Adipocyte (in vitro differentiated cells): Measurements from ENCODE around the gene HSD17B14.
A peak's percentile ranks its signal among the peaks of the same experiment; 100 is the strongest.
"Not testable (repeated sequence)": the region's sequence is repeated elsewhere in the genome, so short reads cannot be mapped to it uniquely, and the experiment has no call there.

Experiments
- DNase-seq: peaks from one replicate; pipeline ENCODE4 v3.0.0-alpha.2; 2015; ENCODE audit warnings: low read depth
- H3K27me3 ChIP-seq: replicated peaks from 2 replicates; pipeline ENCODE4 v1.7.0; 2013; ENCODE audit warnings: mild to moderate bottlenecking, low read length, moderate library complexity; ENCODE audit not compliant: control insufficient read depth, insufficient read depth
- H3K36me3 ChIP-seq: 2 replicates; pipeline ENCODE4 v1.7.0; 2013; ENCODE audit warnings: low read length, mild to moderate bottlenecking, moderate library complexity; ENCODE audit not compliant: control insufficient read depth, insufficient read depth, severe bottlenecking
- H3K4me1 ChIP-seq: 2 replicates; pipeline ENCODE4 v1.7.0; 2013; ENCODE audit warnings: mild to moderate bottlenecking, low read length, moderate library complexity; ENCODE audit not compliant: control insufficient read depth, insufficient read depth
- H3K4me3 ChIP-seq: 2 replicates; pipeline ENCODE4 v1.7.0; 2013; ENCODE audit warnings: mild to moderate bottlenecking, low read length, moderate library complexity
- H3K9ac ChIP-seq: 2 replicates; pipeline ENCODE4 v1.7.0; 2013; ENCODE audit warnings: mild to moderate bottlenecking, low read length, moderate library complexity
- H3K9me3 ChIP-seq: 2 replicates; pipeline ENCODE4 v1.7.0; 2013; ENCODE audit warnings: mild to moderate bottlenecking, low read length, moderate library complexity; ENCODE audit not compliant: control insufficient read depth

Gene HSD17B14

GRCh38 chr19:48836089-48837017 is at the start of gene HSD17B14:
HSD17B14 (minus strand) TSS chr19:48836491; CDS start chr19:48836411, 80 bp downstream.
- DNase-seq, result peak; percentile 58

DNA sequence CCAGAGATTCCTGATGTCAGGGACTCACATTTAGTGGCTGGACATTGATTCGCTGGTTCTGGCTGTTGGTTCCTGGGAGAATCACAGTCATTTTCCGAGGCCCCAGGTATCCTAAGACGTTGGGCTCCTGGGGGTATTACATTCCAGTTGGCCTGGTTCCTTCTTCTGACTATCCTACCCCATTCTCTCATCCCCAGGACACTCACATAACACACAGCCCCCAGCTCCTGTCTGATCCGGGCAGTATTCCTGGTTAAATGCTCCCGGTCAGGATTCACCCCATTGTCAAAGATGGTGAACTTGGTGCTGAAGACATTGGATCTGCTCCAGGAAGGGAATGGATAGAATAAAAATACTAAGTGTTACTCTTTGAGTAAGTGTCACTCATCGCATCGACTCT is 47.4 kb upstream of the HSD17B14 start:
- Histone ChIP-seq H3K9me3 (peaks cover 7% of the 10 kb centered on the region), H3K27me3 (no peaks in the 10 kb centered on the region), H3K36me3 (no peaks in the 10 kb centered on the region), H3K4me1 (peaks cover 5% of the 10 kb centered on the region), H3K9ac (no peak overlapping the region), H3K4me3 (no peak overlapping the region)
- no peak for DNase-seq

More at GRCh38 chr19:48836089-48837017, at the start of gene HSD17B14:
- peak within 1 kb of the TSS; percentile 77 for H3K9ac ChIP-seq
- H3K4me1 ChIP-seq, result peaks cover 14% of the 10 kb centered on the region
- peaks cover 23% of the 10 kb centered on the region for H3K36me3 ChIP-seq
- peak within 1 kb of the TSS; percentile 72 for H3K4me3 ChIP-seq
- H3K9me3 ChIP-seq, result no peaks in the 10 kb centered on the region
- no peaks in the 10 kb centered on the region for H3K27me3 ChIP-seq

DNA sequence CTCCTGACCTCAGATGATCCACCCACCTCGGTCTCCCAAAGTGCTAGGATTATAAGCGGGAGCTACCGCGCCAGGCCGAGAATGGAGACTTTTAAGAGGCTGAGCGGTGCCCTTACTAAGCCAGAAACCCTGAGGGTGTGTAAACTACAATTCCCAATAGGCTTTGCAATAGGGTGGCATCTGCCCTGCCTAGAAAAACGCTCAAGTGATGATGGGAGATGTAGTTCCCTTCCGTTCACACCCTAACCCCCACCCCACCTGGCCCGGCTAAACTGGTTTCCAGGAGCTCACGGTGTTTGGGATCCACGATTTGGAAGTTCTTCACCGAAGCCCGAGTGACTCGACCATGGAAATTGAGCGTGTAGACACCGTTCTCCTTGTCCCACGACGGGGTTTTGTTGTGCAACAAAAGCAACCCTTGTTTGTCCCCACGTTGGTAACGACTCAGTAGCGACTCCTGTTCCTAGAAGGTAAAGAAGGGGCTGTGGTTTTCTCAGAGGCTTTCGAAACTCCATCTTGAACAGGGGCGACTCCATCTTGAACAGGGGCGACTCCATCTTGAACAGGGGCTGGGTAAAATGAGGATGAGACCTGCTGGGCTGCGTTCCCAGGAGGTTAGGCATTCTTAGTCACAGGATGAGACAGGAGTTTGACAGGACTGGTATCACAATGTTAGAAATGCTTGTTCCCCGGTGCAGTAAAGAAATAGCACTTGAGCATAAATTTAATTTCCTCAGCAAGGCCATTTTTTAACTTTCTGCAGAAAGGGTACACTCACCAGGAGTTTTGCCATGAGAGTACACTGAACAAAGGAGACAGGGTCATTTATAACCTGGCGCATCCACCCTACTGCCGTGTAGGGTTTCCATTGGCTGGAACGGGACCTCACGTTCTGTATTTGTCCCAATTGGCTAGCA is 45.7 kb upstream of the HSD17B14 start:
- Histone ChIP-seq H3K4me3 (no peak overlapping the region), H3K27me3 (no peaks in the 10 kb centered on the region), H3K36me3 (peaks cover 10% of the 10 kb centered on the region), H3K9ac (no peak overlapping the region), H3K4me1 (peaks cover 15% of the 10 kb centered on the region), H3K9me3 (peaks cover 7% of the 10 kb centered on the region)
- DNase-seq, result no peak

- H3K27me3 ChIP-seq, DNase-seq, H3K9ac ChIP-seq, H3K4me3 ChIP-seq, H3K9me3 ChIP-seq: not testable (repeated sequence)
- Histone ChIP-seq H3K36me3 (peaks cover 31% of the 10 kb centered on the region), H3K4me1 (peaks cover 28% of the 10 kb centered on the region)
Measured at GRCh38 chr19:48879696-48880095, 43.4 kb upstream of the HSD17B14 start.

DNA sequence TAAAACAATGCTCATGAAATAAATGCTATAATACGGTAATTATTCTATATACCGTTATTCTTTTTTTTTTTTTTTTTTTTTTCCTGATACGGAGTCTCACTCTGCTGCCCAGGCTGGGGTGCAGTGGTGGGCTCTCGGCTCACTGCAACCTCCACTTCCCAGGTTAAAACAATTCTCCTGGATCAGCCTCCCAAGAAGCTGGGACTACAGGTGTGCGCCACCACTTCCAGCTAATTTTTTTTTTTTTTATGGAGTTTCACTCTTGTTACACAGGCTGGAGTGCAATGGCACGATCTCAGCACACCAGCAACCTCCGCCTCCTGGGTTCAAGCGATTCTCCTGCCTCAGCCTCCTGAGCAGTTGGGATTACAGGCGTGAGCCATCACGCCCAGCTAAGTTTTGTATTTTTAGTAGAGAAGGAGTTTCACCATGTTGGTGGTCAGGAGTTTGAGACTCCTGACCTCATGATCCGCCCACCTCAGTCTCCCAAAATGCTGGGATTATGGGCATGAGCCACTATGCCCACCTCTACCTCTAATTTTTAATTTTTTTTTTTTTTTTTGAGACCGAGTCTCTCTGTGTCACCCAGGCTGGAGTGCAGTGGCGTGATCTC is 42.8 kb upstream of the HSD17B14 start:
- Histone ChIP-seq H3K36me3 (peaks cover 37% of the 10 kb centered on the region), H3K9ac (peak overlapping the region; percentile 19)

DNA sequence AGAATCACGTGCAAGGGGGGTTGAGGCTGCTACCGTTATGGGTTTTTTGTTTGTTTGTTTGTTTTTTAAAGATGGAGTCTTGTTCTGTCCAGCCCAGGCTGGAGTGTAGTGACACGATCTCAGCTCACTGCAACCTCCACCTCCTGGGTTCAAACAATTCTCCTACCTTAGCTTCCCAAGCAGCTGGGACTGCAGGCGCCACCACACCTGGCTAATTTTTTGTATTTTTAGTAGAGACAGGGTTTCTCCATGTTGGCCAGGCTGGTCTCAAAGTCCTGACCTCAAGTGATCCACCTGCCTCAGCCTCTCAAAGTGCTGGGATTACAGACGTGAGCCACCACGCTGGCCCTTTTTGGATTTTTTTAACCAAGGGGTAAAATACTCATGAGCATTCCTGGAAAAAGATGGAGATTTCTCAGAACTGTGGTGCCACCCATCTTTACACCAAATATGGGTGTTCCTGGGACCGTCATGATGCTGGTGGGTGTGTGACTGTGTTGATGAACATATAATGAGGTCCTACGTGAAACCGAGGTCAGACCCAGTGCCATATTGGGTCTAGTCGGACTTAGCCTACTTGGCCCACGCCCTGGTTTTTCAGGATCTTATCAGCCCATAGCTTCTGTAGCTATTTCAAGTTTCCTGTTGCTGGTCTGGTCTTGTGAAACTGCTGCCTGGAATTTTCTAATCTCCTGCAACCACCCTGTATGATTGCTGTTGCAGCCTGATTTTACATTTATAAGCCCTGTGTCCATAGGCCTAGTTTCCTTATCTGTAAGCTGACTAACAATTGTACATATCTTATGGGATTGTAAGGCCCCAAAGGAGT is 42.1 kb upstream of the HSD17B14 start:
- peak; percentile 62 for DNase-seq
- no peak overlapping the region for H3K4me3 ChIP-seq
- peaks cover 44% of the 10 kb centered on the region for H3K36me3 ChIP-seq
- peak overlapping the region; percentile 19 for H3K9ac ChIP-seq
- no peaks in the 10 kb centered on the region for H3K27me3 ChIP-seq
- H3K9me3 ChIP-seq, result peaks cover 7% of the 10 kb centered on the region
- peaks cover 35% of the 10 kb centered on the region for H3K4me1 ChIP-seq

More for the DNA sequence above, 42.8 kb upstream of the HSD17B14 start:
- no peak for DNase-seq
- H3K4me1 ChIP-seq, result peaks cover 28% of the 10 kb centered on the region
- no peak overlapping the region for H3K4me3 ChIP-seq
- peaks cover 7% of the 10 kb centered on the region for H3K9me3 ChIP-seq
- H3K27me3 ChIP-seq, result no peaks in the 10 kb centered on the region

DNA sequence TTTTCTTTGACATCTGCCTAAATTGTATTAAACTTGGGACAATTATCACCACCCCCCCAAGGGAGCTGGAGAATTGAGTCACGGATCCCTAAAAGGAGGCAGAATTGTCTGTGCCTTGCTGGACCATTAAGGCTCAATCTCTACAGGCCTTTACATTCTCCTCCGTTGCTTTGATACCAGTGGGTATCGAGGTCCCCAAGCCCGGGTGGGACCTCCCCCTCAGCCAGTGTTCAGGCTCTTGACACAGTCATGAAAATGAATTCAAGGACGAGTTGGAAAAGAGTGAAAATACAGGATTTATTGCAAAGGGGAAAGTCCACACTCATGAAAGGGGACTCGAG is 41.5 kb upstream of the HSD17B14 start:
- Histone ChIP-seq H3K9me3 (peaks cover 7% of the 10 kb centered on the region), H3K36me3 (peaks cover 47% of the 10 kb centered on the region), H3K4me3 (no peak overlapping the region), H3K27me3 (no peaks in the 10 kb centered on the region), H3K9ac (no peak overlapping the region), H3K4me1 (peaks cover 37% of the 10 kb centered on the region)
- no peak for DNase-seq

DNA sequence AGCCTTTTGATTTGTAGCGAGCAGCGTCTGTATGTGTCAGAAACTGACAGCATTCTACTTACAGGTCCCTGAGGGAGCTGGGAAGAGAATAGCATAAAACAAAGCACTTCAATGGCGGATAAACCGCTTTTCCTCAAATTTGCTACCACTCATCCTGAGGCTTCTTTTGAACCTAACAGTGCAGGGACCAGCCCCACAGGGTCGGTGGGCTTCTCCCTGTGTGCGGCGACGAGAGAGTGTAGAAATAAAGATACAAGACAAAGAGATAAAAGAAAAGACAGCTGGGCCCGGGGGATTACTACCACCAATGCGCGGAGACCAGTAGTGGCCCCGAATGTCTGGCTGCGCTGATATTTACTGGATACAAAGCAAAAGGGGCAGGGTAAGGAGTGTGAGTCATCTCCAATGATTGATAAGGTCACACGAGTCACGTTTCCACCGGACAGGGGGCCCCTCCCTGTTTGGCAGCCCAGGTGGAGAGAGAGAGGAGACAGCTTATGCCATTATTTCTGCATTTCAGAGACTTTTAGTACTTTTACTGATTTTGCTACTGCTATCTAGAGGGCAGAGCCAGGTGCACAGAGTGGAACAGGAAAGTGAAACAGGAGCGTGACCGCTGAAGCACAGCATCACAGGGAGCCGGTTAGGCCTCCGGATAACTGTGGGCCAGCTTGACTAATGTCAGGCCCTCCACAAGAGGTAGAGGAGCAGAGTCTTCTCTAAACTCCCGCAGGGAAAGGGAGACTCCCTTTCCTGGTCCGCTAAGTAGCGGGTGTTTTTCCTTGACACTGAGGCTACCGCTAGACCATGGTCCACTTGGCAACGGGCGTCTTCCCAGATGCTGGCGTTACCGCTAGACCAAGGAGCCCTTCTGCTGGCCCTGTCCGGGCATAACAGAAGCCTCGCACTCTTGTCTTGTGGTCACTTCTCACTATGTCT is 40.0 kb upstream of the HSD17B14 start:
- Histone ChIP-seq H3K4me1 (peaks cover 37% of the 10 kb centered on the region), H3K9ac (peak overlapping the region; percentile 100), H3K36me3 (peaks cover 47% of the 10 kb centered on the region), H3K4me3 (peak overlapping the region; percentile 100)
- peak; percentile 44 for DNase-seq
- not testable (repeated sequence) for H3K9me3 ChIP-seq, H3K27me3 ChIP-seq

DNA sequence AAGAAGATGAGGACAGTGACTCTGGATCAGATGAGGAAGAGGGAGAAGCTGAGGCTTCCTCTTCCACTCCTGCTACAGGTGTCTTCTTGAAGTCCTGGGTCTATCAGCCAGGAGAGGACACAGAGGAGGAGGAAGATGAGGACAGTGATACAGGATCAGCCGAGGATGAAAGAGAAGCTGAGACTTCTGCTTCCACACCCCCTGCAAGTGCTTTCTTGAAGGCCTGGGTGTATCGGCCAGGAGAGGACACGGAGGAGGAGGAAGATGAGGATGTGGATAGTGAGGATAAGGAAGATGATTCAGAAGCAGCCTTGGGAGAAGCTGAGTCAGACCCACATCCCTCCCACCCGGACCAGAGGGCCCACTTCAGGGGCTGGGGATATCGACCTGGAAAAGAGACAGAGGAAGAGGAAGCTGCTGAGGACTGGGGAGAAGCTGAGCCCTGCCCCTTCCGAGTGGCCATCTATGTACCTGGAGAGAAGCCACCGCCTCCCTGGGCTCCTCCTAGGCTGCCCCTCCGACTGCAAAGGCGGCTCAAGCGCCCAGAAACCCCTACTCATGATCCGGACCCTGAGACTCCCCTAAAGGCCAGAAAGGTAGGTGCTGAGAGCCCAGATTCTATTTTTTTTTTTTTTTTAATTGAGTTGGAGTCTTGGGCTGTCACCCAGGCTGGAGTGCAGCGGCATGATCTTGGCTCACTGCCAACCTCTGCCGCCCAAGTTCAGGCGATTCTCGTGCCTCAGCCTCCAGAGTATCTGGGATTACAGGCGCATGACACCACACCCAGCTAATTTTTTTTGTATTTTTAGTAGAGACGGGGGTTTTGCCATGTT is 38.2 kb upstream of the HSD17B14 start:
- Histone ChIP-seq H3K27me3 (no peaks in the 10 kb centered on the region), H3K9me3 (no peaks in the 10 kb centered on the region), H3K4me3 (peak overlapping the region; percentile 100), H3K9ac (peak overlapping the region; percentile 100), H3K36me3 (peaks cover 47% of the 10 kb centered on the region), H3K4me1 (peaks cover 37% of the 10 kb centered on the region)
- DNase-seq, result peak; percentile 60
